IMR-90 (cell line): ENCODE data around the gene LRRTM3. TPM values are rescaled to one million over a fixed set of nuclear protein-coding genes. Genes with fewer than 3 reads are reported as not detected.

Source experiments
- ATAC-seq: fragments of 200-7000 bp; cut with Tn5 transposase; 2 replicates; pipeline ENCODE4 v1.9.1; 2020; ENCODE audit warnings: low read depth, mild to moderate bottlenecking, moderate library complexity
- BruUV-seq: library from RNA; stranded (reverse); fragments of 400-500 nt; replicated peaks from 2 replicates; lab custom pipeline; 2021; lab: Mats Ljungman, UMichigan
- CTCF ChIA-PET: fragments of 300-600 bp; formaldehyde crosslinking; extraction: SDS; loops from one replicate; lab custom pipeline; 2021; ENCODE audit warnings: antibody characterized with exemption; lab: Yijun Ruan, JAX
- POLR2A ChIA-PET: fragments of 300-600 bp; sonication (Branson Sonifier 250); formaldehyde crosslinking; loops from one replicate; lab custom pipeline; 2022; ENCODE audit warnings: antibody characterized with exemption; ENCODE audit not compliant: unreplicated experiment; lab: Charles Lee
- DNase-seq: peaks from one replicate; pipeline ENCODE4 v3.0.0; 2013
- H2AFZ ChIP-seq: replicated peaks from 2 replicates; pipeline ENCODE3; 2013; ENCODE audit warnings: low read length, mild to moderate bottlenecking; ENCODE audit not compliant: poor library complexity
- H2AK5ac ChIP-seq: 2 replicates; pipeline ENCODE4 v1.6.1; 2013; ENCODE audit warnings: low read depth, low read length, inconsistent platforms
- H2AK9ac ChIP-seq: replicated peaks from 2 replicates; pipeline ENCODE3; 2013; ENCODE audit warnings: mild to moderate bottlenecking, low read depth, low read length, moderate library complexity; ENCODE audit not compliant: poor library complexity
- H2BK120ac ChIP-seq: 2 replicates; pipeline ENCODE4 v1.6.1; 2013; ENCODE audit warnings: low read depth, low read length, inconsistent platforms
- H2BK15ac ChIP-seq: 3 replicates; pipeline ENCODE4 v1.6.1; 2013; ENCODE audit warnings: low read depth, low read length, inconsistent platforms
- H2BK20ac ChIP-seq: 2 replicates; pipeline ENCODE4 v1.6.1; 2013; ENCODE audit warnings: low read depth, mild to moderate bottlenecking, inconsistent platforms, low read length, moderate library complexity
- H2BK5ac ChIP-seq: 2 replicates; pipeline ENCODE4 v1.6.1; 2013; ENCODE audit warnings: mild to moderate bottlenecking, low read depth, low read length, inconsistent platforms; ENCODE audit not compliant: poor library complexity, severe bottlenecking
- H3K14ac ChIP-seq: replicated peaks from 2 replicates; pipeline ENCODE4 v1.6.1; 2013; ENCODE audit warnings: low read depth, low read length, inconsistent platforms
- H3K18ac ChIP-seq: 2 replicates; pipeline ENCODE4 v1.6.1; 2013; ENCODE audit warnings: low read depth, low read length, control low read depth
- H3K23ac ChIP-seq: 2 replicates; pipeline ENCODE4 v1.6.1; 2013; ENCODE audit warnings: low read depth, low read length, inconsistent platforms
- H3K27ac ChIP-seq: 2 replicates; pipeline ENCODE4 v1.5.1; 2013; ENCODE audit warnings: mild to moderate bottlenecking, control low read depth, low read length; ENCODE audit not compliant: insufficient read depth
- H3K27me3 ChIP-seq: 2 replicates; pipeline ENCODE4 v1.6.1; 2013; ENCODE audit warnings: low read length; ENCODE audit not compliant: control insufficient read depth, insufficient read depth
- H3K36me3 ChIP-seq: 2 replicates; pipeline ENCODE4 v1.6.1; 2013; ENCODE audit warnings: low read length, mixed read lengths; ENCODE audit not compliant: control insufficient read depth, insufficient read depth
- H3K4ac ChIP-seq: 2 replicates; pipeline ENCODE4 v1.6.1; 2013; ENCODE audit warnings: low read depth, low read length, inconsistent platforms
- H3K4me1 ChIP-seq: 2 replicates; pipeline ENCODE4 v1.6.1; 2013; ENCODE audit warnings: low read length, mixed read lengths; ENCODE audit not compliant: control insufficient read depth, insufficient read depth
- H3K4me2 ChIP-seq: 2 replicates; pipeline ENCODE4 v1.6.1; 2013; ENCODE audit warnings: low read depth, mild to moderate bottlenecking, control low read depth, low read length, moderate library complexity
- H3K4me3 ChIP-seq: 2 replicates; pipeline ENCODE4 v1.5.1; 2013; ENCODE audit warnings: low read depth, mild to moderate bottlenecking, control low read depth, low read length, moderate library complexity; ENCODE audit not compliant: insufficient read depth
- H3K56ac ChIP-seq: 2 replicates; pipeline ENCODE4 v1.6.1; 2013; ENCODE audit warnings: low read length, inconsistent platforms; ENCODE audit not compliant: insufficient read depth; ENCODE audit errors: extremely low read depth
- H3K79me1 ChIP-seq, 2 experiments: 2 replicates each; pipeline ENCODE4 v1.6.1; 2013; ENCODE audit warnings: low read length in 2 of 2, inconsistent platforms in 1 of 2, low read depth in 1 of 2
- H3K9ac ChIP-seq: 2 replicates; pipeline ENCODE4 v1.6.1; 2013; ENCODE audit warnings: low read depth, low read length, control low read depth
- H3K9me1 ChIP-seq: 2 replicates; pipeline ENCODE4 v1.6.1; 2013; ENCODE audit warnings: low read length, inconsistent platforms; ENCODE audit not compliant: insufficient read depth
- H3K9me3 ChIP-seq: 2 replicates; pipeline ENCODE4 v1.6.1; 2013; ENCODE audit warnings: low read length; ENCODE audit not compliant: control insufficient read depth, insufficient read depth
- H4K20me1 ChIP-seq: 2 replicates; pipeline ENCODE4 v1.6.1; 2013; ENCODE audit warnings: low read length, inconsistent platforms; ENCODE audit not compliant: insufficient read depth
- H4K5ac ChIP-seq: 2 replicates; pipeline ENCODE4 v1.6.1; 2013; ENCODE audit warnings: mild to moderate bottlenecking, low read depth, low read length, control low read depth
- H4K8ac ChIP-seq, 2 experiments: 2 replicates each; pipeline ENCODE4 v1.6.1; 2013; ENCODE audit warnings: low read depth in 2 of 2, low read length in 2 of 2, control low read depth in 1 of 2, inconsistent platforms in 1 of 2
- H4K91ac ChIP-seq: 2 replicates; pipeline ENCODE4 v1.6.1; 2013; ENCODE audit warnings: low read depth, low read length, inconsistent platforms; ENCODE audit not compliant: insufficient read depth
- BHLHE40 ChIP-seq: fragments of 150-350 bp; IDR thresholded peaks from 2 replicates; pipeline ENCODE4 v1.6.1; 2016; ENCODE audit warnings: mild to moderate bottlenecking, low read depth, low read length
- CHD1 ChIP-seq: IDR thresholded peaks from 2 replicates; pipeline ENCODE4 v1.6.1; 2012; ENCODE audit warnings: low read depth, low read length, improper control_type of control experiment
- ELK1 ChIP-seq: fragments of 150-350 bp; IDR thresholded peaks from 2 replicates; pipeline ENCODE4 v1.6.1; 2016; ENCODE audit warnings: low read depth, mild to moderate bottlenecking, low read length, moderate library complexity, borderline replicate concordance
- MAFK ChIP-seq: IDR thresholded peaks from 2 replicates; pipeline ENCODE4 v1.6.1; 2012; ENCODE audit warnings: low read depth, low read length, improper control_type of control experiment
- MXI1 ChIP-seq: IDR thresholded peaks from 2 replicates; pipeline ENCODE4 v1.6.1; 2012; ENCODE audit warnings: low read depth, mild to moderate bottlenecking, low read length, moderate library complexity, borderline replicate concordance
- NFE2L2 ChIP-seq: fragments of 150-350 bp; IDR thresholded peaks from 2 replicates; pipeline ENCODE4 v1.6.1; 2016; ENCODE audit warnings: low read depth, mild to moderate bottlenecking, low read length
- POLR2A ChIP-seq: IDR thresholded peaks from 2 replicates; pipeline ENCODE4 v1.6.1; 2012; ENCODE audit warnings: mild to moderate bottlenecking, low read depth, low read length
- RAD21 ChIP-seq: IDR thresholded peaks from 2 replicates; pipeline ENCODE4 v1.6.1; 2012; ENCODE audit warnings: low read length, improper control_type of control experiment
- RCOR1 ChIP-seq: IDR thresholded peaks from 2 replicates; pipeline ENCODE4 v1.6.1; 2012; ENCODE audit warnings: mild to moderate bottlenecking, low read length, improper control_type of control experiment; ENCODE audit not compliant: insufficient replicate concordance
- RFX5 ChIP-seq: IDR thresholded peaks from 2 replicates; pipeline ENCODE4 v1.8.0; 2012; ENCODE audit warnings: low read depth, mild to moderate bottlenecking, low read length, moderate library complexity
- SMC3 ChIP-seq: fragments of 150-350 bp; IDR thresholded peaks from 2 replicates; pipeline ENCODE4 v1.6.1; 2016; ENCODE audit warnings: low read depth, mild to moderate bottlenecking, antibody characterized with exemption, low read length, moderate library complexity
- WGBS, 2 experiments: methylation state at CpG; one replicate each; pipeline versions ENCODE4 v1.1.5 to v1.1.7; 2013; ENCODE audit warnings: missing lambda C conversion rate in 2 of 2; ENCODE audit not compliant: insufficient read length in 1 of 2; ENCODE audit errors: extremely low coverage in 2 of 2; 5-methylcytosine and 5-hydroxymethylcytosine counted together
- dilution Hi-C: fragments of 300-500 bp; cut with HindIII; formaldehyde crosslinking; loops from one replicate; pipeline ENCODE4 v1.14.3; 2018; ENCODE audit warnings: low sequenced_read_pairs; ENCODE audit not compliant: unreplicated experiment
- in situ Hi-C: fragments of 300-500 bp; cut with MboI; formaldehyde crosslinking; loops from 3 replicates; pipeline ENCODE4 v1.14.3; 2019; ENCODE audit warnings: low sequenced_read_pairs, inconsistent platforms, mixed read lengths
- intact Hi-C: fragments of 100-400 bp; cut with micrococcal nuclease; formaldehyde crosslinking; loops from 2 replicates; pipeline ENCODE4 v1.10.0; 2022
- polyA plus RNA-seq, 3 experiments: library from polyadenylated mRNA; depleted of rRNA; stranded (reverse); fragments of >200 nt; gene quantifications; 2 replicates each; pipeline ENCODE4 v1.2.3, GENCODE V29; 2012; ENCODE audit warnings: low replicate concordance in 1 of 3
- total RNA-seq: library from RNA; depleted of rRNA; stranded (reverse); fragments of >200 nt; gene quantifications from 2 replicates; pipeline ENCODE4 v1.2.3, GENCODE V29; 2012
- TF ChIP-seq, protein P1 (sequence below): conservative IDR thresholded peaks from 2 replicates; pipeline ENCODE4 v1.5.1; 2012; ENCODE audit warnings: mild to moderate bottlenecking, low read depth, low read length, improper control_type of control experiment
- TF ChIP-seq, protein P2 (sequence below): fragments of 150-350 bp; IDR thresholded peaks from 2 replicates; pipeline ENCODE4 v1.6.1; 2017; ENCODE audit warnings: mild to moderate bottlenecking, antibody characterized with exemption, low read length, low read depth

Gene LRRTM3
- total and polyA plus RNA-seq, 2 of the 4 experiments (the other 2 are of a cell fraction) = under 0.01 TPM; not detected in 1

GRCh38 chr10:67112765-67113164, 186.9 kb downstream of the LRRTM3 start:
- Histone ChIP-seq H4K5ac (no peak overlapping the region), H3K4ac (no peak overlapping the region), H2BK20ac (no peak overlapping the region), H2AFZ (no peak overlapping the region), H4K20me1 (no peaks in the 10 kb centered on the region), H3K36me3 (no peaks in the 10 kb centered on the region), H4K8ac (no peak overlapping the region), H3K4me2 (no peak overlapping the region), H3K9me3 (no peaks in the 10 kb centered on the region), H2AK5ac (no peak overlapping the region), H2BK15ac (no peak overlapping the region), H3K27me3 (no peaks in the 10 kb centered on the region), H3K9ac (no peak overlapping the region), H3K4me1 (no peaks in the 10 kb centered on the region), H3K18ac (no peak overlapping the region), H3K27ac (no peak overlapping the region), H3K4me3 (no peak overlapping the region), H3K79me1 (no peaks in the 10 kb centered on the region), H3K23ac (no peak overlapping the region), H2AK9ac (no peak overlapping the region), H2BK5ac (no peak overlapping the region), H2BK120ac (no peak overlapping the region), H3K56ac (no peak overlapping the region), H4K91ac (no peak overlapping the region), H3K14ac (no peak overlapping the region), H3K9me1 (no peaks in the 10 kb centered on the region)
- dilution Hi-C loops (no loop called here), intact Hi-C loops (no loop called here), in situ Hi-C loops (no loop called here)
- ATAC-seq (no peak), DNase-seq (no peak)
- POLR2A ChIA-PET = no interaction called here
- no TSS peak for BruUV-seq
- CTCF ChIA-PET = no interaction called here
- no CpG with 5 or more reads among the region's 1 CpG for WGBS, 2 experiments
- TF ChIP-seq ELK1 (no peak), NFE2L2 (no peak), MXI1 (no peak), SMC3 (no peak), BHLHE40 (no peak), RCOR1 (no peak), POLR2A (no peak), CHD1 (no peak), RFX5 (no peak), RAD21 (no peak), MAFK (no peak)
- TF ChIP-seq, protein P1, sequence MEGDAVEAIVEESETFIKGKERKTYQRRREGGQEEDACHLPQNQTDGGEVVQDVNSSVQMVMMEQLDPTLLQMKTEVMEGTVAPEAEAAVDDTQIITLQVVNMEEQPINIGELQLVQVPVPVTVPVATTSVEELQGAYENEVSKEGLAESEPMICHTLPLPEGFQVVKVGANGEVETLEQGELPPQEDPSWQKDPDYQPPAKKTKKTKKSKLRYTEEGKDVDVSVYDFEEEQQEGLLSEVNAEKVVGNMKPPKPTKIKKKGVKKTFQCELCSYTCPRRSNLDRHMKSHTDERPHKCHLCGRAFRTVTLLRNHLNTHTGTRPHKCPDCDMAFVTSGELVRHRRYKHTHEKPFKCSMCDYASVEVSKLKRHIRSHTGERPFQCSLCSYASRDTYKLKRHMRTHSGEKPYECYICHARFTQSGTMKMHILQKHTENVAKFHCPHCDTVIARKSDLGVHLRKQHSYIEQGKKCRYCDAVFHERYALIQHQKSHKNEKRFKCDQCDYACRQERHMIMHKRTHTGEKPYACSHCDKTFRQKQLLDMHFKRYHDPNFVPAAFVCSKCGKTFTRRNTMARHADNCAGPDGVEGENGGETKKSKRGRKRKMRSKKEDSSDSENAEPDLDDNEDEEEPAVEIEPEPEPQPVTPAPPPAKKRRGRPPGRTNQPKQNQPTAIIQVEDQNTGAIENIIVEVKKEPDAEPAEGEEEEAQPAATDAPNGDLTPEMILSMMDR = no peak
- TF ChIP-seq, protein P2, sequence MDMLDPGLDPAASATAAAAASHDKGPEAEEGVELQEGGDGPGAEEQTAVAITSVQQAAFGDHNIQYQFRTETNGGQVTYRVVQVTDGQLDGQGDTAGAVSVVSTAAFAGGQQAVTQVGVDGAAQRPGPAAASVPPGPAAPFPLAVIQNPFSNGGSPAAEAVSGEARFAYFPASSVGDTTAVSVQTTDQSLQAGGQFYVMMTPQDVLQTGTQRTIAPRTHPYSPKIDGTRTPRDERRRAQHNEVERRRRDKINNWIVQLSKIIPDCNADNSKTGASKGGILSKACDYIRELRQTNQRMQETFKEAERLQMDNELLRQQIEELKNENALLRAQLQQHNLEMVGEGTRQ = no peak
